Skeletal muscle satellite cell (primary cell): ENCODE measurements around the gene C6orf89.

Experiments
- H3K27me3 ChIP-seq: 2 replicates; pipeline ENCODE4 v1.7.0; 2013; ENCODE audit warnings: low read length; ENCODE audit not compliant: control insufficient read depth, insufficient read depth
- H3K36me3 ChIP-seq: 2 replicates; pipeline ENCODE4 v1.7.0; 2013; ENCODE audit warnings: mild to moderate bottlenecking, control low read depth, low read length; ENCODE audit not compliant: insufficient read depth
- H3K4me1 ChIP-seq: 2 replicates; pipeline ENCODE4 v1.7.0; 2013; ENCODE audit warnings: low read length; ENCODE audit not compliant: control insufficient read depth, insufficient read depth
- H3K4me2 ChIP-seq: 2 replicates; pipeline ENCODE4 v1.7.0; 2013; ENCODE audit warnings: mild to moderate bottlenecking, low read length
- H3K4me3 ChIP-seq: 2 replicates; pipeline ENCODE4 v1.7.0; 2013; ENCODE audit warnings: low read length
- H3K9ac ChIP-seq: 2 replicates; pipeline ENCODE4 v1.7.0; 2013; ENCODE audit warnings: mild to moderate bottlenecking, low read depth, low read length, moderate library complexity
- H3K9me3 ChIP-seq: replicated peaks from 2 replicates; pipeline ENCODE4 v1.7.0; 2013; ENCODE audit warnings: mild to moderate bottlenecking, control low read depth, low read length

Gene C6orf89

GRCh38 chr6:36958775-36959554, 73.2 kb downstream of the C6orf89 start:
- Histone ChIP-seq H3K4me3 (no peak overlapping the region), H3K27me3 (peaks cover 6% of the 10 kb centered on the region), H3K4me1 (peaks cover 15% of the 10 kb centered on the region), H3K9me3 (no peaks in the 10 kb centered on the region), H3K36me3 (no peaks in the 10 kb centered on the region), H3K4me2 (no peak overlapping the region), H3K9ac (no peak overlapping the region)

GRCh38 chr6:36959555-36960250, 74.0 kb downstream of the C6orf89 start:
- peaks cover 6% of the 10 kb centered on the region for H3K27me3 ChIP-seq

GRCh38 chr6:36961441-36962435, 76.0 kb downstream of the C6orf89 start:
- Histone ChIP-seq H3K9me3 (no peaks in the 10 kb centered on the region), H3K4me3 (no peak overlapping the region), H3K27me3 (no peaks in the 10 kb centered on the region), H3K4me1 (peaks cover 15% of the 10 kb centered on the region), H3K4me2 (no peak overlapping the region), H3K9ac (no peak overlapping the region), H3K36me3 (peaks cover 2% of the 10 kb centered on the region)

More at GRCh38 chr6:36959555-36960250, 74.0 kb downstream of the C6orf89 start:
- H3K4me1 ChIP-seq = peaks cover 15% of the 10 kb centered on the region
- no peaks in the 10 kb centered on the region for H3K36me3 ChIP-seq
- H3K4me2 ChIP-seq = no peak overlapping the region
- H3K4me3 ChIP-seq = no peak overlapping the region
- H3K9ac ChIP-seq = no peak overlapping the region
- no peaks in the 10 kb centered on the region for H3K9me3 ChIP-seq

GRCh38 chr6:36962874-36963273, 77.1 kb downstream of the C6orf89 start:
- H3K4me3 ChIP-seq = no peak overlapping the region

GRCh38 chr6:36963451-36964290, 77.9 kb downstream of the C6orf89 start:
- Histone ChIP-seq H3K4me3 (no peak overlapping the region), H3K36me3 (peaks cover 20% of the 10 kb centered on the region), H3K27me3 (no peaks in the 10 kb centered on the region), H3K9ac (no peak overlapping the region), H3K4me1 (peaks cover 15% of the 10 kb centered on the region), H3K9me3 (no peaks in the 10 kb centered on the region), H3K4me2 (no peak overlapping the region)

More at GRCh38 chr6:36962874-36963273, 77.1 kb downstream of the C6orf89 start:
- H3K36me3 ChIP-seq = peaks cover 12% of the 10 kb centered on the region
- no peaks in the 10 kb centered on the region for H3K27me3 ChIP-seq
- no peaks in the 10 kb centered on the region for H3K9me3 ChIP-seq
- H3K9ac ChIP-seq = no peak overlapping the region
- peaks cover 15% of the 10 kb centered on the region for H3K4me1 ChIP-seq
- H3K4me2 ChIP-seq = no peak overlapping the region

GRCh38 chr6:36964349-36964748, 78.6 kb downstream of the C6orf89 start:
- Histone ChIP-seq H3K36me3 (peaks cover 27% of the 10 kb centered on the region), H3K4me3 (no peak overlapping the region), H3K4me2 (no peak overlapping the region), H3K27me3 (no peaks in the 10 kb centered on the region), H3K9ac (no peak overlapping the region), H3K9me3 (no peaks in the 10 kb centered on the region), H3K4me1 (peaks cover 15% of the 10 kb centered on the region)

GRCh38 chr6:36964908-36965307, 79.2 kb downstream of the C6orf89 start:
- Histone ChIP-seq H3K4me2 (no peak overlapping the region), H3K9ac (no peak overlapping the region), H3K27me3 (no peaks in the 10 kb centered on the region), H3K4me1 (peaks cover 13% of the 10 kb centered on the region), H3K36me3 (peaks cover 32% of the 10 kb centered on the region), H3K9me3 (no peaks in the 10 kb centered on the region), H3K4me3 (no peak overlapping the region)

- no peak overlapping the region for H3K4me2 ChIP-seq
Measured at GRCh38 chr6:36967301-36967700, 81.5 kb downstream of the C6orf89 start.

GRCh38 chr6:36967757-36968156, 82.0 kb downstream of the C6orf89 start:
- no peaks in the 10 kb centered on the region for H3K9me3 ChIP-seq
- H3K4me2 ChIP-seq = no peak overlapping the region
- no peaks in the 10 kb centered on the region for H3K27me3 ChIP-seq
- no peak overlapping the region for H3K4me3 ChIP-seq
- peaks cover 61% of the 10 kb centered on the region for H3K36me3 ChIP-seq
- no peak overlapping the region for H3K9ac ChIP-seq
- H3K4me1 ChIP-seq = no peaks in the 10 kb centered on the region

More at GRCh38 chr6:36967301-36967700, 81.5 kb downstream of the C6orf89 start:
- Histone ChIP-seq H3K36me3 (peaks cover 56% of the 10 kb centered on the region), H3K4me3 (no peak overlapping the region), H3K9ac (no peak overlapping the region), H3K9me3 (no peaks in the 10 kb centered on the region), H3K27me3 (no peaks in the 10 kb centered on the region), H3K4me1 (no peaks in the 10 kb centered on the region)

GRCh38 chr6:36968266-36968977, 82.7 kb downstream of the C6orf89 start:
- Histone ChIP-seq H3K36me3 (peaks cover 67% of the 10 kb centered on the region), H3K27me3 (no peaks in the 10 kb centered on the region), H3K4me1 (no peaks in the 10 kb centered on the region), H3K4me3 (no peak overlapping the region), H3K4me2 (no peak overlapping the region), H3K9me3 (no peaks in the 10 kb centered on the region), H3K9ac (no peak overlapping the region)
